Measurements from ENCODE around the gene ARPC3. TPM values are rescaled to one million over a fixed set of nuclear protein-coding genes. Genes with fewer than 3 reads are reported as not detected.

Gene ARPC3
- 100 to 1,000 TPM in 3 of 7 donors, 10 to 100 TPM in 4; 75.9 to 170 (median 92.9) TPM for total RNA-seq
- polyA plus RNA-seq: 100 to 1,000 TPM; 159 to 253 TPM
- long read RNA-seq, donor 1, transcript ARPC3-201 (7 exons, 1,014 nt): major isoform, 69 of 88 reads
- long read RNA-seq, donor 1, partial matches to known transcripts: 2 of 88 reads
- long read RNA-seq, donor 1, other reads (novel, unspliced or antisense): 13 of 88 reads
- long read RNA-seq, donor 2, transcript ARPC3-201 (7 exons, 1,014 nt): major isoform, 133 of 178 reads
- long read RNA-seq, donor 2, partial matches to known transcripts: 44 of 178 reads
- long read RNA-seq, donor 2, other reads (novel, unspliced or antisense): 0 of 178 reads
- long read RNA-seq, donor 3, transcript ARPC3-201 (7 exons, 1,014 nt): major isoform, 84 of 94 reads
- long read RNA-seq, donor 3, partial matches to known transcripts: 8 of 94 reads
- long read RNA-seq, donor 3, other reads (novel, unspliced or antisense): 2 of 94 reads

DNA sequence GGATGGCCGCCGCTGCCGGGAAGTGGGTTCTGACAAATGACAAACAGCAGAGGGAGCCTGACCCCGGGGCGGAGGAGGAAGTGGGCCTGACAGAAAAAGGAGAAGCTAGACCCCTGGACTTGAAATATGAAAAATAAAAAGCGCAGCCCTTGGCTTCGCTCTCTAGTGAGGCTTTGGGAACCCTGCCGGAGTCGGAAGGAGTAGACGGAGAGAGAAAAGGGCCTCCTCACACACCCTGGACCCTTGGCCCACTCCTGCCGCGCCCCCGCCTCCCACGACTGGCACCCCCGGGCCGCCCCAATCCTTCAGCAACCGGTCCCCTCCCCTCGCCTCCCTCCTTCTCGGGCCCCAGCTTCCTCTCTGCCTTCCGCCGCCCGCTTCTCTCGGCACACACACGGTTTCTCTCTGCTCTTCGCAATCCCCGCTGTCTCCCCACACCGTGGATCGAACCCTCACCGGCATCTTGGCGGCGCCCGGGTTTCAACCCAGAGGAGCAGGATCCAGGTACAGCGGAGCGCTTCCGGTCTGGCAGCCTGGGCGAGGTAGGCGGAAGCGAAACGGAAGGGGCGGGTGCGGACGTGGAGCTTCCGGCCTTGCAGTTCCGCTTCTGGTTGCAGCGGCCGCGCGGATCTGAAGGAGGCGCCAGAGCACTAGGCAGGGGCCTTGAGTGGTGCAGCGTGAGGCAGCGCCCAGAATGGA lies at the start of gene ARPC3:
Gene ARPC3, minus strand, starts transcription at position 539 of the 699 bp plus-strand sequence. Its CDS starts 77 bp downstream, at position 462.
- Histone ChIP-seq H3K27me3 (no peaks in the 10 kb centered on the region), H3K9me3 (no peaks in the 10 kb centered on the region), H3K27ac (peak within 1 kb of the TSS in 1 of 2 donors; percentile 66), H3K4me3 (peak within 1 kb of the TSS; percentile 90), H3K4me1 (ENCODE audit: insufficient read depth) (peaks cover 4% of the 10 kb centered on the region), H3K36me3 (no peaks in the 10 kb centered on the region)
- DNase-seq: peak; percentile 93 to 96 (median 95)
- TF ChIP-seq, protein P1, sequence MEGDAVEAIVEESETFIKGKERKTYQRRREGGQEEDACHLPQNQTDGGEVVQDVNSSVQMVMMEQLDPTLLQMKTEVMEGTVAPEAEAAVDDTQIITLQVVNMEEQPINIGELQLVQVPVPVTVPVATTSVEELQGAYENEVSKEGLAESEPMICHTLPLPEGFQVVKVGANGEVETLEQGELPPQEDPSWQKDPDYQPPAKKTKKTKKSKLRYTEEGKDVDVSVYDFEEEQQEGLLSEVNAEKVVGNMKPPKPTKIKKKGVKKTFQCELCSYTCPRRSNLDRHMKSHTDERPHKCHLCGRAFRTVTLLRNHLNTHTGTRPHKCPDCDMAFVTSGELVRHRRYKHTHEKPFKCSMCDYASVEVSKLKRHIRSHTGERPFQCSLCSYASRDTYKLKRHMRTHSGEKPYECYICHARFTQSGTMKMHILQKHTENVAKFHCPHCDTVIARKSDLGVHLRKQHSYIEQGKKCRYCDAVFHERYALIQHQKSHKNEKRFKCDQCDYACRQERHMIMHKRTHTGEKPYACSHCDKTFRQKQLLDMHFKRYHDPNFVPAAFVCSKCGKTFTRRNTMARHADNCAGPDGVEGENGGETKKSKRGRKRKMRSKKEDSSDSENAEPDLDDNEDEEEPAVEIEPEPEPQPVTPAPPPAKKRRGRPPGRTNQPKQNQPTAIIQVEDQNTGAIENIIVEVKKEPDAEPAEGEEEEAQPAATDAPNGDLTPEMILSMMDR (IDR thresholded peaks at IDR 0.05): peak; percentile 82 to 94 (median 89)
- TF ChIP-seq EP300 (IDR thresholded peaks at IDR 0.05) (no peak), POLR2A (IDR thresholded peaks at IDR 0.05) (peak; percentile 46)
- intact Hi-C loops (cut with DNase I): loop anchor here in 2 of 4 donors (5.0 to 10.0 kb wide), 5 partner anchors 147 to 437 kb away; no protein-coding TSS in a partner anchor
- 0% methylated on average over 51 of the region's 51 CpGs for WGBS, 3 donors

- H3K4me3 ChIP-seq: no peak overlapping the region
- no peak overlapping the region for H3K27ac ChIP-seq
Observed at GRCh38 chr12:110498984-110499706, 49.0 kb upstream of the ARPC3 start.

GRCh38 chr12:110475426-110475825 lies 25.3 kb upstream of the ARPC3 start:
- no peak for DNase-seq
- no peaks in the 10 kb centered on the region for H3K9me3 ChIP-seq
- intact Hi-C loops (cut with DNase I): no loop called here
- 92 to 97% (median 96%) methylated on average over 7 of the region's 7 CpGs for WGBS, 3 donors
- H3K36me3 ChIP-seq: no peaks in the 10 kb centered on the region
- H3K27ac ChIP-seq: no peak overlapping the region
- TF ChIP-seq EP300 (IDR thresholded peaks at IDR 0.05): no peak
- no peak for TF ChIP-seq POLR2A (IDR thresholded peaks at IDR 0.05)
- TF ChIP-seq, protein P1 (IDR thresholded peaks at IDR 0.05): no peak
- H3K4me1 ChIP-seq (ENCODE audit: insufficient read depth): no peaks in the 10 kb centered on the region
- no peaks in the 10 kb centered on the region for H3K27me3 ChIP-seq
- H3K4me3 ChIP-seq: no peak overlapping the region

More at GRCh38 chr12:110498984-110499706, 49.0 kb upstream of the ARPC3 start:
- no peak for DNase-seq
- H3K9me3 ChIP-seq: no peaks in the 10 kb centered on the region
- intact Hi-C loops (cut with DNase I): no loop called here
- H3K4me1 ChIP-seq (ENCODE audit: insufficient read depth): peaks cover 8% of the 10 kb centered on the region
- TF ChIP-seq, protein P1 (IDR thresholded peaks at IDR 0.05): no peak
- TF ChIP-seq EP300 (IDR thresholded peaks at IDR 0.05) (no peak), POLR2A (IDR thresholded peaks at IDR 0.05) (no peak)
- WGBS, 3 donors: 63 to 70% (median 64%) methylated on average over 4 of the region's 4 CpGs
- H3K27me3 ChIP-seq: no peaks in the 10 kb centered on the region
- no peaks in the 10 kb centered on the region for H3K36me3 ChIP-seq

All from ovary (tissue), 10 donors.